Lung (tissue), 12 donors: Measurements from ENCODE around the gene IL1RAP. TPM values are rescaled to one million over a fixed set of nuclear protein-coding genes. Genes with fewer than 3 reads are reported as not detected.

ENCODE experiments used
- ATAC-seq: fragments of 200-7000 bp; cut with Tn5 transposase; one replicate; pipeline ENCODE4 v1.9.1; 2020; ENCODE audit warnings: moderate number of reproducible peaks; ENCODE audit not compliant: insufficient read depth, low FRiP score
- DNase-seq, 3 donors: peaks; one replicate each; pipeline ENCODE4 v3.0.0-alpha.2; 2013 to 2017
- H3K27ac ChIP-seq, 2 donors: one replicate each; pipeline ENCODE4 v1.5.1; 2013; ENCODE audit warnings: mild to moderate bottlenecking in 2 of 2, moderate library complexity in 2 of 2, control low read depth in 1 of 2, inconsistent platforms in 1 of 2, low read depth in 1 of 2, low read length in 1 of 2
- H3K27me3 ChIP-seq, 3 donors: one replicate each; pipeline ENCODE4 v1.5.1; 2013; ENCODE audit warnings: low read length in 2 of 3; ENCODE audit not compliant: control insufficient read depth in 3 of 3, insufficient read depth in 3 of 3
- H3K36me3 ChIP-seq, 4 donors: one replicate each; pipeline ENCODE4 v1.5.1; 2013; ENCODE audit warnings: low read length in 4 of 4, mild to moderate bottlenecking in 1 of 4, moderate library complexity in 1 of 4; ENCODE audit not compliant: control insufficient read depth in 4 of 4, insufficient read depth in 4 of 4
- H3K4me1 ChIP-seq, 5 donors: one replicate each; pipeline ENCODE4 v1.5.1; 2013; ENCODE audit warnings: low read length in 5 of 5, mild to moderate bottlenecking in 2 of 5, moderate library complexity in 1 of 5; ENCODE audit not compliant: control insufficient read depth in 5 of 5, insufficient read depth in 5 of 5
- H3K4me3 ChIP-seq: one replicate; pipeline ENCODE4 v1.5.1; 2013; ENCODE audit warnings: mild to moderate bottlenecking, control low read depth, moderate library complexity
- H3K9ac ChIP-seq, 2 donors: one replicate each; pipeline ENCODE4 v1.5.1; 2013; ENCODE audit warnings: low read length in 2 of 2, control low read depth in 1 of 2; ENCODE audit not compliant: insufficient read depth in 1 of 2
- H3K9me3 ChIP-seq, 4 donors: one replicate each; pipeline ENCODE4 v1.5.1; 2013; ENCODE audit warnings: low read length in 3 of 4, mild to moderate bottlenecking in 1 of 4, moderate library complexity in 1 of 4; ENCODE audit not compliant: control insufficient read depth in 4 of 4, insufficient read depth in 3 of 4
- WGBS, 2 donors: extraction: QIAGEN DNeasy Blood & Tissue Kit; methylation state at CpG; one replicate each; pipeline ENCODE4 v1.1.7; 2013; 5-methylcytosine and 5-hydroxymethylcytosine counted together
- polyA plus RNA-seq, 2 donors: library from polyadenylated mRNA; stranded (reverse); fragments of 200-250 nt; gene quantifications; one replicate each; pipeline ENCODE4 v1.2.1, GENCODE V29; 2013
- total RNA-seq, 2 donors: library from RNA; depleted of rRNA in 1 of 2; stranded (reverse); fragments of >200 nt in 1 of 2; gene quantifications; one replicate each; pipeline ENCODE4 v1.2.1, GENCODE V29; 2014 to 2021
- TF ChIP-seq, protein P1 (sequence below): IDR thresholded peaks from 2 replicates; pipeline ENCODE4 v1.5.1; 2012; ENCODE audit warnings: mild to moderate bottlenecking; ENCODE audit errors: control extremely low read depth, extremely low read depth
- donor health status: control.
- donor health status: control.
- donor health status: Bipolar disorder and iron deficiency.
- donor health status: healthy.
- donor health status: DM: yes; HTN: yes; CAD: no.

IL1RAP gene
- total and polyA plus RNA-seq, 4 donors = 3.2 to 34.2 (median 26.8) TPM

DNA sequence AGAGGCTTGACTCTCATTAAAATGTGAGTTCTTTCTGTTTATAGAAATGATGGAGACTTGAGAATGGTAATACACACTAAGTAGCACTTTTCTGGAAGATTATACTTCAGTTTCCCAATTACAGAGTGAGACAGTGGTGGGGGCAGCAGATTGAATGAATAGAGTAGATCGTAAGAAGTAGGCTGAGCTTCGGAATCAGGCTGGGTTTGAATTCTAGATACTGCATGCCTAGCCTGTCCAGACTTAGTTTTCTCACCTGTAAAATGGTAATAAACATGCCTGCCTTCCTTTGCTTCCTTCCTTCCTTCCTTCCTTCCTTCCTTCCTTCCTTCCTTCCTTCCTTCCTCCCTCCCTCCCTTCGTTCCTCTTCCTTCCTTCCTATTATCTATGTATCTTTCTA is 8.1 kb downstream of the IL1RAP start:
- Histone ChIP-seq H3K27ac (no peak overlapping the region), H3K9me3 (peaks cover 0 to 2% (median 0%) of the 10 kb centered on the region in 4 donors), H3K4me3 (no peak overlapping the region), H3K27me3 (no peaks in the 10 kb centered on the region), H3K9ac (no peak overlapping the region), H3K36me3 (peaks cover 0 to 3% (median 0%) of the 10 kb centered on the region in 4 donors), H3K4me1 (peaks cover 0 to 10% (median 2%) of the 10 kb centered on the region in 5 donors)
- DNase-seq (no peak), ATAC-seq (no peak)
- TF ChIP-seq, protein P1, sequence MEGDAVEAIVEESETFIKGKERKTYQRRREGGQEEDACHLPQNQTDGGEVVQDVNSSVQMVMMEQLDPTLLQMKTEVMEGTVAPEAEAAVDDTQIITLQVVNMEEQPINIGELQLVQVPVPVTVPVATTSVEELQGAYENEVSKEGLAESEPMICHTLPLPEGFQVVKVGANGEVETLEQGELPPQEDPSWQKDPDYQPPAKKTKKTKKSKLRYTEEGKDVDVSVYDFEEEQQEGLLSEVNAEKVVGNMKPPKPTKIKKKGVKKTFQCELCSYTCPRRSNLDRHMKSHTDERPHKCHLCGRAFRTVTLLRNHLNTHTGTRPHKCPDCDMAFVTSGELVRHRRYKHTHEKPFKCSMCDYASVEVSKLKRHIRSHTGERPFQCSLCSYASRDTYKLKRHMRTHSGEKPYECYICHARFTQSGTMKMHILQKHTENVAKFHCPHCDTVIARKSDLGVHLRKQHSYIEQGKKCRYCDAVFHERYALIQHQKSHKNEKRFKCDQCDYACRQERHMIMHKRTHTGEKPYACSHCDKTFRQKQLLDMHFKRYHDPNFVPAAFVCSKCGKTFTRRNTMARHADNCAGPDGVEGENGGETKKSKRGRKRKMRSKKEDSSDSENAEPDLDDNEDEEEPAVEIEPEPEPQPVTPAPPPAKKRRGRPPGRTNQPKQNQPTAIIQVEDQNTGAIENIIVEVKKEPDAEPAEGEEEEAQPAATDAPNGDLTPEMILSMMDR = no peak
- 72 to 77% methylated on average over 3 of the region's 3 CpGs for WGBS, 2 donors

DNA sequence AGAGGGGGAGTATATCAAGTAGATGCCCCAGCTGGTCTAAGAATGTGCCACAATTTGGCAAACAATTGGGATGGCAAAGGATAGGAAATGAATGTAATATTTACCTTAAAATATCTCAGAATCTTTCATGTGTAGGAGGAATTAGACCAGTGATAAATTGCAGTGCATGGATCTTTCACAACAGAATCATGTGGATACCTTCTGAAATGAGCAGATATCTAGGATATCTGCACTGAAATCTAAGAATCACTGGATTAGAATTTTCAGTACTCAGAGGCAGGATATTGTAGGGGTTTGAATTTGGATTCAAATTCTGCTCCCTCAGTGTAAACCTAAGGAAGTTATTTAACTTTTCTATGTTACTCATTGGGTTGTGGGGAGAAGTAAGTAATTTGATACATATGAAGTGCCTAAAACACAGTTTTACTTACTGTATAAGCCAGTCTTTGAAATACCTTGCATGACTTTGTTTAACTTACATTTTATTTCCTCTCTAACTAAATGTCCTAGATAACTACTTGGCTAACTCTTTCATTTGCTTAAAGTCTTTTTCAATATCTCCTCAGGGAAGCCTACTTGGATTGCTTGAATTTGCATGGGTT is 8.8 kb downstream of the IL1RAP start:
- Histone ChIP-seq H3K4me1 (peaks cover 0 to 10% (median 2%) of the 10 kb centered on the region in 5 donors), H3K9me3 (peaks cover 0 to 2% (median 0%) of the 10 kb centered on the region in 4 donors), H3K27me3 (no peaks in the 10 kb centered on the region), H3K36me3 (peaks cover 0 to 3% (median 0%) of the 10 kb centered on the region in 4 donors), H3K4me3 (no peak overlapping the region), H3K9ac (no peak overlapping the region), H3K27ac (no peak overlapping the region)
- ATAC-seq (no peak), DNase-seq (no peak)
- TF ChIP-seq, protein P1 = no peak

DNA sequence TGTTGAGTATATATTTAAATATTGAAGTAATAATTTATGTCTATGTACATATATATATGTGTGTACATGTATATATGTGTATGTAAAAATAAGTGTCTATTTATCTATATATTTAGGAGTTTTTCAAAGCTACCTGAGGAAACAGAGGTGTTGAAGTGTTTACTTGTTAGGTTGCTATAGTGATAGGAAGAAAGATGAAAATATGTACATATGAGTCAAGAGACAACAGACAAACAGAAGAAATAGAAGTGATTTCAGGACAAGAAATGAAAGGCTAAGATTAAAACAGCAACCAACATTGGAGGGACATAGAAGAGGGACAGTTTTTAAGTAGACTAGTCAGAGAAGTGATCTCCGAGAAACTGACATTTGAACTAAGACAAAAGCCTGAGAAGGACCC is 11.1 kb downstream of the IL1RAP start:
- no peak for ATAC-seq
- TF ChIP-seq, protein P1 = no peak
- WGBS, 2 donors = 98 to 100% methylated on average over 1 of the region's 1 CpG

DNA sequence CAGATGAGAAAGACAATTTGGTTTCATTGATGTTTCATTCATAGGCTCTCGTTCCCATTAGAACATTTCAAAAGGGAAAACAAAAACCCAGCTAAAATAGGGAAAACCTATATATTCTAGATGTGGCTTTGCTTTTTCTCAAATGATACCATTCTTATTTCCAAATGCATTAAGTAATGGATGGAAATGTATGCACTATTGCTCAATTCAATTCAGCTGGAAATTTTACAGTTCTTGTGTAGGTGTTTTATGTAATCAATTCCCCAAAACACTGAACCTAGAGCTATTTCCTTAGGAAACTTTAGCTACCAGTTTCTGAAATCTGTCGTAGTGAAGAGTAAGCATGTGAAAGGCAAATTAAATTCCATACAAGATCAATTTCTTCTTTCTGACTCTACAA is 11.7 kb downstream of the IL1RAP start:
- no peak for ATAC-seq
- H3K36me3 ChIP-seq = no peaks in the 10 kb centered on the region
- no peak overlapping the region for H3K4me3 ChIP-seq
- DNase-seq = no peak
- TF ChIP-seq, protein P1 = no peak
- no peaks in the 10 kb centered on the region for H3K27me3 ChIP-seq
- 80 to 92% methylated on average over 2 of the region's 2 CpGs for WGBS, 2 donors
- no peaks in the 10 kb centered on the region for H3K9me3 ChIP-seq
- H3K9ac ChIP-seq = no peak overlapping the region
- no peak overlapping the region for H3K27ac ChIP-seq
- peaks cover 0 to 7% (median 2%) of the 10 kb centered on the region in 5 donors for H3K4me1 ChIP-seq

More for the DNA sequence above, 11.1 kb downstream of the IL1RAP start:
- Histone ChIP-seq H3K9ac (no peak overlapping the region), H3K4me3 (no peak overlapping the region), H3K4me1 (peaks cover 0 to 7% (median 2%) of the 10 kb centered on the region in 5 donors), H3K9me3 (no peaks in the 10 kb centered on the region), H3K27ac (no peak overlapping the region), H3K36me3 (no peaks in the 10 kb centered on the region), H3K27me3 (no peaks in the 10 kb centered on the region)
- DNase-seq = no peak
